Osteocyte (in vitro differentiated cells): ENCODE data around the gene VSNL1. TPM values are rescaled to one million over a fixed set of nuclear protein-coding genes. Genes with fewer than 3 reads are reported as not detected.

Experiments
- DNase-seq: peaks from one replicate; pipeline ENCODE4 v3.0.0; 2021; ENCODE audit warnings: mixed read lengths; ENCODE audit not compliant: unreplicated experiment; ENCODE audit errors: extremely low spot score
- H3K27ac Mint-ChIP-seq: one replicate; pipeline ENCODE4 v1.8.0; 2021; ENCODE audit warnings: mild to moderate bottlenecking, mixed read lengths; ENCODE audit not compliant: unreplicated experiment
- H3K27me3 Mint-ChIP-seq: one replicate; pipeline ENCODE4 v1.8.0; 2021; ENCODE audit warnings: mixed read lengths; ENCODE audit not compliant: unreplicated experiment
- H3K36me3 Mint-ChIP-seq: one replicate; pipeline ENCODE4 v1.8.0; 2021; ENCODE audit warnings: mixed read lengths; ENCODE audit not compliant: unreplicated experiment
- H3K4me1 Mint-ChIP-seq: one replicate; pipeline ENCODE4 v1.8.0; 2021; ENCODE audit warnings: mixed read lengths; ENCODE audit not compliant: unreplicated experiment
- H3K4me3 Mint-ChIP-seq: one replicate; pipeline ENCODE4 v1.8.0; 2021; ENCODE audit warnings: mild to moderate bottlenecking, moderate library complexity, mixed read lengths; ENCODE audit not compliant: unreplicated experiment
- H3K9me3 Mint-ChIP-seq: one replicate; pipeline ENCODE4 v1.8.0; 2021; ENCODE audit warnings: mixed read lengths; ENCODE audit not compliant: unreplicated experiment
- total RNA-seq: library from RNA; stranded (reverse); gene quantifications from 2 replicates; pipeline ENCODE4 v1.2.1, GENCODE V29; 2021
- TF ChIP-seq, protein P1 (sequence below): fragments of 200-600 bp; sonication (generic); IDR thresholded peaks from 2 replicates; pipeline ENCODE4 v1.5.0; 2021; ENCODE audit warnings: antibody characterized with exemption, mild to moderate bottlenecking, moderate library complexity

The VSNL1 gene
- total RNA-seq, 1 donor from 2014 or later = not detected

GRCh38 chr2:17588031-17588430 is 47.5 kb downstream of the VSNL1 start:
- Mint-ChIP-seq H3K36me3 (no peaks in the 10 kb centered on the region), H3K27me3 (no peaks in the 10 kb centered on the region), H3K4me3 (no peak overlapping the region), H3K9me3 (no peaks in the 10 kb centered on the region), H3K27ac (no peak overlapping the region), H3K4me1 (no peaks in the 10 kb centered on the region)
- TF ChIP-seq, protein P1, sequence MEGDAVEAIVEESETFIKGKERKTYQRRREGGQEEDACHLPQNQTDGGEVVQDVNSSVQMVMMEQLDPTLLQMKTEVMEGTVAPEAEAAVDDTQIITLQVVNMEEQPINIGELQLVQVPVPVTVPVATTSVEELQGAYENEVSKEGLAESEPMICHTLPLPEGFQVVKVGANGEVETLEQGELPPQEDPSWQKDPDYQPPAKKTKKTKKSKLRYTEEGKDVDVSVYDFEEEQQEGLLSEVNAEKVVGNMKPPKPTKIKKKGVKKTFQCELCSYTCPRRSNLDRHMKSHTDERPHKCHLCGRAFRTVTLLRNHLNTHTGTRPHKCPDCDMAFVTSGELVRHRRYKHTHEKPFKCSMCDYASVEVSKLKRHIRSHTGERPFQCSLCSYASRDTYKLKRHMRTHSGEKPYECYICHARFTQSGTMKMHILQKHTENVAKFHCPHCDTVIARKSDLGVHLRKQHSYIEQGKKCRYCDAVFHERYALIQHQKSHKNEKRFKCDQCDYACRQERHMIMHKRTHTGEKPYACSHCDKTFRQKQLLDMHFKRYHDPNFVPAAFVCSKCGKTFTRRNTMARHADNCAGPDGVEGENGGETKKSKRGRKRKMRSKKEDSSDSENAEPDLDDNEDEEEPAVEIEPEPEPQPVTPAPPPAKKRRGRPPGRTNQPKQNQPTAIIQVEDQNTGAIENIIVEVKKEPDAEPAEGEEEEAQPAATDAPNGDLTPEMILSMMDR = no peak
- DNase-seq = no peak

DNA sequence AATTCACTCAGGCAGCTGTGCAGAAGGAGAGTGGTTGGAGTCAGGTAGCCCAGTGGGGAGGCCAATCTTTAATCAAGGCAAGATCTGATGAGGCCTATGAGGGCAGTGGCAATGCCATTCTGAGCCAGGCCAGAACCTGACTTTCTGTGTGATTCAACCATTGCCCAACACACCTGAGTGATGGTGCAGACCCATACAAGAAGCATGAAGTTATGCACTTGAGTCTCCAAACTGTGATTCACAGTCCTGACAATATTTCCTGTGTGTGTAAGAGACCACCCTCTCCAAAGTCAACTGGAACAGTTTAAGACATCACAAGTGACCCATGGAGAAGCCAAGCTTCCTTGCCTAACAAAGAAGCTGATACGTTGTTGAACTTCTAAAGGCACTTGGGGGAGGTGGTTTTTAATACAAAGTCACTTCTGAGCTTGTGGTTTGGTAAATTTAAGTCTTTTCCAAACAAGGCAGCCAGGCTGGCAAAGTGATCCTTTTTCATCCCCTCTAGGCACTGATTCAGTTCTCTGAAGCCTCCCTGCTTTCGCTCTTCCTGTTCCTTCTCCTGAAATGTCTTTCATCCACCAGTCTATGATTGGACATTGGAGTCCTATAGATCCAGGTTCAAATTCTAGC is 49.0 kb downstream of the VSNL1 start:
- Mint-ChIP-seq H3K4me3 (no peak overlapping the region), H3K36me3 (no peaks in the 10 kb centered on the region), H3K4me1 (no peaks in the 10 kb centered on the region), H3K27me3 (no peaks in the 10 kb centered on the region), H3K27ac (no peak overlapping the region), H3K9me3 (no peaks in the 10 kb centered on the region)
- TF ChIP-seq, protein P1 = no peak
- no peak for DNase-seq

- Mint-ChIP-seq H3K4me3 (no peak overlapping the region), H3K27ac (no peak overlapping the region), H3K27me3 (no peaks in the 10 kb centered on the region), H3K36me3 (no peaks in the 10 kb centered on the region), H3K9me3 (no peaks in the 10 kb centered on the region), H3K4me1 (no peaks in the 10 kb centered on the region)
- no peak for DNase-seq
- TF ChIP-seq, protein P1 = no peak
These were observed 49.9 kb downstream of the VSNL1 start for GRCh38 chr2:17590342-17590911.

- H3K4me3 Mint-ChIP-seq = no peak overlapping the region
- no peak for DNase-seq
- TF ChIP-seq, protein P1 = no peak
- no peaks in the 10 kb centered on the region for H3K27me3 Mint-ChIP-seq
- H3K9me3 Mint-ChIP-seq = no peaks in the 10 kb centered on the region
- H3K4me1 Mint-ChIP-seq = no peaks in the 10 kb centered on the region
- no peak overlapping the region for H3K27ac Mint-ChIP-seq
- no peaks in the 10 kb centered on the region for H3K36me3 Mint-ChIP-seq
These were observed 51.4 kb downstream of the VSNL1 start for GRCh38 chr2:17591846-17592245.

DNA sequence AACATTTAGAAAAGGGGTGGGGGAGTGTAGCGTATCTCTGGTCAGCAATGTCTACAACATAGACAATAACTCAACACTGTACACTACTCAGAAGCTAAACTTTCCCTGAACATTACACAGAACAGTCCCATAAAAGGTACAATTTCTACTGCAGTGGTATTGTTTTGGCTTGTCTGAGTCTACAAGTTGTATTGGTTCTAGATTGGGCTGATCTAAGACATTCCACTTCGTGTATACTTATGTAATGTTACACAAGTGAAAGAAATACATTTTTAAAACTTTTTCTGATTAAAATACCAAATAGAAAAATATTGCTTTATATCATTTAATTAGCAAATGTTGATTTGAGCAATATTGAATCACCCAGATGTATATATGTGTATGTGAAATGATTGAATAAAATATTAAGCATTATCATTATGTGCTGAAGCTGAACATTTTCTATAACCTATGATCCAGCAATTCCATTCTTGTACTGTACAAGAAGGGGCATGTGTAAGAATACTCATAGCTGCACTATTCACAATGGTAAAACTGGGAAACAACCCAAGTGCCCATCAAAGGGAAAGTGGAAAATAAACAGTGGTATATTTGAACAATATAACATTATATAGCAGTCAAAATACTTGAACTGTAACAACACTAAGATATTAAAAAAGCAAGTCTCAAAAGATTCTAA is 52.4 kb downstream of the VSNL1 start:
- TF ChIP-seq, protein P1 = no peak
- Mint-ChIP-seq H3K27me3 (no peaks in the 10 kb centered on the region), H3K4me3 (no peak overlapping the region), H3K4me1 (no peaks in the 10 kb centered on the region), H3K36me3 (no peaks in the 10 kb centered on the region), H3K27ac (no peak overlapping the region), H3K9me3 (no peaks in the 10 kb centered on the region)
- DNase-seq = no peak
